22Rv1 (cell line): ENCODE measurements around the gene HLCS.

ENCODE experiments used
- CTCF ChIP-seq: fragments of 450-650 bp; IDR thresholded peaks from 2 replicates; pipeline ENCODE4 v1.5.1; 2017; ENCODE audit warnings: mild to moderate bottlenecking
- ZFX ChIP-seq: fragments of 450-650 bp; IDR thresholded peaks from 2 replicates; pipeline ENCODE4 v1.6.1; 2017; ENCODE audit warnings: antibody characterized with exemption, borderline replicate concordance

- no peak for TF ChIP-seq CTCF
- TF ChIP-seq ZFX = no peak
Observed at GRCh38 chr21:36713746-36714145, 252.7 kb downstream of the HLCS start.
